GM19238 (cell line): ENCODE data around the gene TSPAN1.
"Not testable (repeated sequence)": the region's sequence is repeated elsewhere in the genome, so short reads cannot be mapped to it uniquely, and the experiment has no call there.

ENCODE experiments used
- DNase-seq: peaks from one replicate; pipeline ENCODE4 v3.0.0; 2011; ENCODE audit warnings: low spot score; ENCODE audit not compliant: insufficient read length

The TSPAN1 gene

DNA sequence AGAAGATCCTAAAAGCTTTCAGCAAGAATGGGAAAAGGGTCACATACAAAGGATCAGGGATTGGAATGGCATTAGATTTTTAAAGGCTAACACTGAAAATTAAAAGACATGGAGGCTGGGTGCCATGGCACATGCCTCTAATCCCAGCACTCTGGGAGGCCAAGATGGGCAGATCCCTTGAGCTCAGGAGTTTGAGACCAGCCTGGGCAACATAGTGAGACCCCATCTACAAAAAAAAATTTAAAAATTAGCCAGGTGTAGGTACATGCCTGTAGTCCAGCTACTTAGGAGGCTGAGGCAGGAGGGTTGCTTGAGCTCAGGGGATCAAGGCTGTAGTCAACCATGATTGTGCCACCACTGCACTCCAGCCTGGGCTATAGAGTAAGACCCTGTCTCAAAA, 40.6 kb downstream of the TSPAN1 start:
- no peak for DNase-seq

DNA sequence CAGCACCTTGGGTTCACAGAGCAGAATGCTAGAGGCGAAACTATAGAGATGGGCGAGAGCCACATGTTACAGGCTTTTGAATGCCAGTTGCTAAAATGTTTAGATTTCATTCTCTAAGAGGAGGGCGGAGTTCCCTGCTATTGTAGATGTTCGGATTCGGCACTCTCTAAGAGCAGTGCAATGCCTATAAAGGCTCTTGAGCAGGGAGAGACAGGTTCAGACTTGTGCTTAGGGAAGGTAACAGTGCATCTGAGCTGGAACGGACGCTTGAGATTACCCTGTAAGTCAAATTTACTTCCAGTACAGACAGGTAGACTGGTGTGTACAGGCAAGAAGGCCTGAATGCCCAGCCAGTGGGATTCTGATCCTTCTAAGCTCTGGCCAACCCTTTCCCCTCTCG, 43.6 kb downstream of the TSPAN1 start:
- no peak for DNase-seq

DNA sequence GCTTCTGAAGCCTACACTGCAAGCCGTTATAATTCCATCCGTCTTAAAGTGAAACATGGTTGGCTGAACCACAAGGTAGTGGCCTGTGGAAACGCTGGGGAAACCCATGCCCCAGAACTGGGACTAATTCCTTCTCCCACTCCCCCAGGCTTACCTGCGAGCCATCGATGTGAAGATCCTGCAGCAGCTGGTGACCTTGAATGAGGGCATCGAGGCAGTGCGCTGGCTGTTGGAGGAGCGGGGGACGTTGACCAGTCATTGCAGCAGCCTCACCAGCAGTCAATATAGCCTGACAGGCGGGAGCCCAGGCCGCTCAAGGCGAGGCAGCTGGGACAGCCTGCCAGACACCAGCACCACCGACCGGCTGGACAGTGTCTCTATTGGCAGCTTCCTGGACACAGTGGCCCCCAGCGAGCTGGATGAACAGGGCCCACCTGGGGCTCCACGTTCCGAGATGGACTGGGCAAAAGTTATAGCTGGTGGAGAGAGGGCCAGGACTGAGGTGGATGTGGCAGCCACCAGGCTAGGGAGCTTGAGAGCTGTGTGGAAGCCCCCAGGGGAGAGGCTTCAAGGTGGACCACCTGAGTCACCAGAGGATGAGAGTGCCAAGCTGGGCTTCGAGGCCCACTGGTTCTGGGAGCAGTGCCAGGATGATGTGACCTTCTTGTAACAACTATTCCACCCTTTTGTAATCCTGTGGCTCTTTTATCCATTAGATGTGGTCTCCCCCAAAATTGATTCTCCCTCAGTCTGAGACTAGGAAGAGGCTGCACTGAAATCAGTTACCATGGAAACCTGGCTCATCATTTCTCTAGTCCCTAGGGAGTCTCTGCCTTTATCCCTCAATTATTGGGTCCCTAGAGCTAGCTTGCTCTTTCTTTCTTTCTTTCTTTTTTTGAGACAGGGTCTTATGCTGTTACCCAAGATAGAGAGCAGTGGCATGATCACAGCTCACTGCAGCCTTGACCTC, 44.9 kb downstream of the TSPAN1 start:
- DNase-seq: no peak

DNA sequence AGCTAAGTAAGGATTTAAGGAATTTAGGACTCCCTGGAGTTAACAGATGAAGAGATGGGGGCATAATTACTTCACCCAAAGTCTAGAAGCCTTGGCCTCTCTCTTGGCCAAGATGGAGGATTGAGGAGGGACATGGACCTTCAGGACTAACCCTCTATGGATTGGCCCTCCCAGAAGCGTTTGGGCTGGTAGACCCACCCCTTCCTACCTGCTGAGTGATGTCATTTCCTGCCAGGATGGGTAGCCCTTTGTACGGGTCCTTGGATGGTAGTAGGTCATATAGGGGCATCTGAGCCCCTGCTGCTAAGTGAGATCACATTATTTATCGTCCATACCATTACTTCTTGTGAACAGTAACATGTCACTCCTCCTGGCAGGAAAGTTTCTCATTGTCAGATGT, 45.9 kb downstream of the TSPAN1 start:
- no peak for DNase-seq

- DNase-seq: no peak
Measured at GRCh38 chr1:46221749-46222148, 46.9 kb downstream of the TSPAN1 start.

GRCh38 chr1:46223055-46223454, 48.2 kb downstream of the TSPAN1 start:
- not testable (repeated sequence) for DNase-seq

- no peak for DNase-seq
Measured at GRCh38 chr1:46223472-46223943, 48.6 kb downstream of the TSPAN1 start.

GRCh38 chr1:46224966-46225365, 50.1 kb downstream of the TSPAN1 start:
- DNase-seq: no peak

- not testable (repeated sequence) for DNase-seq
Measured at GRCh38 chr1:46231231-46231630, 56.3 kb downstream of the TSPAN1 start.
